ENCODE results near the gene PAPPA2.

The PAPPA2 gene

GRCh38 chr1:176766779-176767178, 303.8 kb downstream of the PAPPA2 start:
- DNase-seq (ENCODE audit: low read depth), result no peak

GRCh38 chr1:176767714-176768136, 304.8 kb downstream of the PAPPA2 start:
- no peak for DNase-seq (ENCODE audit: low read depth)

- DNase-seq (ENCODE audit: low read depth), result no peak
Observed at GRCh38 chr1:176768532-176768931, 305.6 kb downstream of the PAPPA2 start.

- DNase-seq (ENCODE audit: low read depth), result no peak
Observed at GRCh38 chr1:176770066-176770465, 307.1 kb downstream of the PAPPA2 start.

GRCh38 chr1:176773038-176773437, 310.1 kb downstream of the PAPPA2 start:
- DNase-seq (ENCODE audit: low read depth), result no peak

- no peak for DNase-seq (ENCODE audit: low read depth)
Observed at GRCh38 chr1:176774224-176774623, 311.2 kb downstream of the PAPPA2 start.

- DNase-seq (ENCODE audit: low read depth), result no peak
Observed at GRCh38 chr1:176775378-176775777, 312.4 kb downstream of the PAPPA2 start.

GRCh38 chr1:176775996-176776395, 313.0 kb downstream of the PAPPA2 start:
- no peak for DNase-seq (ENCODE audit: low read depth)

- DNase-seq (ENCODE audit: low read depth), result no peak
Observed at GRCh38 chr1:176778056-176778455, 315.1 kb downstream of the PAPPA2 start.

GRCh38 chr1:176779992-176780328, 317.0 kb downstream of the PAPPA2 start:
- DNase-seq (ENCODE audit: low read depth), result no peak

- DNase-seq (ENCODE audit: low read depth), result no peak
Observed at GRCh38 chr1:176783309-176783708, 320.3 kb downstream of the PAPPA2 start.

- no peak for DNase-seq (ENCODE audit: low read depth)
Observed at GRCh38 chr1:176785056-176785455, 322.1 kb downstream of the PAPPA2 start.

- DNase-seq (ENCODE audit: low read depth), result no peak
Observed at GRCh38 chr1:176785791-176786190, 322.8 kb downstream of the PAPPA2 start.

GRCh38 chr1:176786274-176786673, 323.3 kb downstream of the PAPPA2 start:
- DNase-seq (ENCODE audit: low read depth), result no peak

GRCh38 chr1:176789571-176790090, 326.7 kb downstream of the PAPPA2 start:
- no peak for DNase-seq (ENCODE audit: low read depth)

- no peak for DNase-seq (ENCODE audit: low read depth)
Observed at GRCh38 chr1:176790786-176791185, 327.8 kb downstream of the PAPPA2 start.

GRCh38 chr1:176791906-176792305, 328.9 kb downstream of the PAPPA2 start:
- no peak for DNase-seq (ENCODE audit: low read depth)

GRCh38 chr1:176794897-176795508, 332.0 kb downstream of the PAPPA2 start:
- DNase-seq (ENCODE audit: low read depth), result no peak

- no peak for DNase-seq (ENCODE audit: low read depth)
Observed at GRCh38 chr1:176795929-176796328, 333.0 kb downstream of the PAPPA2 start.

- no peak for DNase-seq (ENCODE audit: low read depth)
Observed at GRCh38 chr1:176796583-176796982, 333.6 kb downstream of the PAPPA2 start.

GRCh38 chr1:176799327-176799726, 336.4 kb downstream of the PAPPA2 start:
- no peak for DNase-seq (ENCODE audit: low read depth)

- no peak for DNase-seq (ENCODE audit: low read depth)
Observed at GRCh38 chr1:176800978-176801513, 338.1 kb downstream of the PAPPA2 start.

- no peak for DNase-seq (ENCODE audit: low read depth)
Observed at GRCh38 chr1:176801514-176802020, 338.6 kb downstream of the PAPPA2 start.

GRCh38 chr1:176802316-176802715, 339.3 kb downstream of the PAPPA2 start:
- no peak for DNase-seq (ENCODE audit: low read depth)

Measured in HS-27A (cell line).